Heart left ventricle (tissue), 13 donors: ENCODE data around the gene CLASP2.

Experiments
- POLR2A ChIP-seq, 2 donors: fragments of 450-650 bp; IDR thresholded peaks; one replicate each; pipeline ENCODE4 v1.6.1; 2017; ENCODE audit warnings: antibody characterized with exemption in 2 of 2, mild to moderate bottlenecking in 2 of 2, moderate library complexity in 2 of 2
- TF ChIP-seq, protein P1 (sequence below), 12 donors: fragments of 200-600 bp; sonication (generic) in 4 of 12; IDR thresholded peaks; one replicate each; pipeline versions ENCODE4 v1.5.0 to v1.8.0; 2018 to 2022; ENCODE audit warnings: antibody characterized with exemption in 12 of 12, mild to moderate bottlenecking in 5 of 12
- donor health status: ischemic (EF 13 %, LVEDD 7.1; RV severe dilation, severe dysfunction).
- donor health status: DM: no; HTN: yes; CAD: no.
- donor health status: DM: no; HTN: no; CAD: no.
- donor health status: ischemic (EF 25% LVEDD 6.9; RV normal size, moderate dysfunction).
- donor health status: ischemic (EF 25% LVEDD 5.7; RV mildly dilated, moderate dysfunction).
- donor health status: ischemic (EF 35%, LVEDD 5.7; RV mildly dilated, moderate dysfunction).
- donor health status: nonischemic (EF 11% LVEDD 7.7; RV severe dilation, severe dysfunction).
- donor health status: DM: yes; HTN: yes; CAD: no.
- donor health status: PGD.
- donor health status: ischemic (EF 29% LVEDD 5.4; RV normal size, mild dysfunction).
- donor health status: nonischemic (EF 23%, LVEDD 6.1; RV moderate dilation, normal function).

DNA sequence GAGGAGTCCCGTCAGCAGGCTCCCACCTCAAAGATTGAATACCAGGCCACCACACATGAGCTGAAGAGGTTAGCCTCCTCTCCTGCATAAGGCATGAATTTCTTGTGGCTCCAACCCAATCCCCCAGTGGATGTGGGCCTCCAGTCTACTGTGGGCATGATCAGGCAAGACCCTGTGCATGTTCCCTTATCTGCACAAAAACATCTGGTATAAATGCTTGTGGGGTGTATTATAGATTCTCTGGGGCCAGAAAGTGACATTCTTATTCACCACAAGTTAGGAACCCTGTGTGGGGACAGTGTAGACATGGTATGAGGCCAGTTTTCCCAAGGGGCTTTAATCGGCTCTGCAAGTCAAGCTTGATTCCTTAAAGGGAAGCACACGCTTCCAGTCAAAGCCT lies 259.6 kb downstream of the CLASP2 start:
- TF ChIP-seq, protein P1, sequence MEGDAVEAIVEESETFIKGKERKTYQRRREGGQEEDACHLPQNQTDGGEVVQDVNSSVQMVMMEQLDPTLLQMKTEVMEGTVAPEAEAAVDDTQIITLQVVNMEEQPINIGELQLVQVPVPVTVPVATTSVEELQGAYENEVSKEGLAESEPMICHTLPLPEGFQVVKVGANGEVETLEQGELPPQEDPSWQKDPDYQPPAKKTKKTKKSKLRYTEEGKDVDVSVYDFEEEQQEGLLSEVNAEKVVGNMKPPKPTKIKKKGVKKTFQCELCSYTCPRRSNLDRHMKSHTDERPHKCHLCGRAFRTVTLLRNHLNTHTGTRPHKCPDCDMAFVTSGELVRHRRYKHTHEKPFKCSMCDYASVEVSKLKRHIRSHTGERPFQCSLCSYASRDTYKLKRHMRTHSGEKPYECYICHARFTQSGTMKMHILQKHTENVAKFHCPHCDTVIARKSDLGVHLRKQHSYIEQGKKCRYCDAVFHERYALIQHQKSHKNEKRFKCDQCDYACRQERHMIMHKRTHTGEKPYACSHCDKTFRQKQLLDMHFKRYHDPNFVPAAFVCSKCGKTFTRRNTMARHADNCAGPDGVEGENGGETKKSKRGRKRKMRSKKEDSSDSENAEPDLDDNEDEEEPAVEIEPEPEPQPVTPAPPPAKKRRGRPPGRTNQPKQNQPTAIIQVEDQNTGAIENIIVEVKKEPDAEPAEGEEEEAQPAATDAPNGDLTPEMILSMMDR (IDR thresholded peaks at IDR 0.05) = no peak
- TF ChIP-seq POLR2A (IDR thresholded peaks at IDR 0.05) = no peak
